Measurements from ENCODE around the gene RGPD4.

GRCh38 chr2:107931412-107931811, 104.7 kb downstream of the RGPD4 start:
- TF ChIP-seq CBX3 (IDR thresholded peaks at IDR 0.05; ENCODE audit: low read depth) (no peak), POLR2AphosphoS5 (IDR thresholded peaks at IDR 0.05; ENCODE audit: low read depth, low read length) (no peak), EZH2phosphoT487 (IDR thresholded peaks at IDR 0.05; ENCODE audit: borderline replicate concordance) (no peak)
- TF ChIP-seq, protein P1, sequence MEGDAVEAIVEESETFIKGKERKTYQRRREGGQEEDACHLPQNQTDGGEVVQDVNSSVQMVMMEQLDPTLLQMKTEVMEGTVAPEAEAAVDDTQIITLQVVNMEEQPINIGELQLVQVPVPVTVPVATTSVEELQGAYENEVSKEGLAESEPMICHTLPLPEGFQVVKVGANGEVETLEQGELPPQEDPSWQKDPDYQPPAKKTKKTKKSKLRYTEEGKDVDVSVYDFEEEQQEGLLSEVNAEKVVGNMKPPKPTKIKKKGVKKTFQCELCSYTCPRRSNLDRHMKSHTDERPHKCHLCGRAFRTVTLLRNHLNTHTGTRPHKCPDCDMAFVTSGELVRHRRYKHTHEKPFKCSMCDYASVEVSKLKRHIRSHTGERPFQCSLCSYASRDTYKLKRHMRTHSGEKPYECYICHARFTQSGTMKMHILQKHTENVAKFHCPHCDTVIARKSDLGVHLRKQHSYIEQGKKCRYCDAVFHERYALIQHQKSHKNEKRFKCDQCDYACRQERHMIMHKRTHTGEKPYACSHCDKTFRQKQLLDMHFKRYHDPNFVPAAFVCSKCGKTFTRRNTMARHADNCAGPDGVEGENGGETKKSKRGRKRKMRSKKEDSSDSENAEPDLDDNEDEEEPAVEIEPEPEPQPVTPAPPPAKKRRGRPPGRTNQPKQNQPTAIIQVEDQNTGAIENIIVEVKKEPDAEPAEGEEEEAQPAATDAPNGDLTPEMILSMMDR (IDR thresholded peaks at IDR 0.05 in 2 of 3, conservative IDR thresholded peaks at IDR 0.05 in 1 of 3; ENCODE audit: borderline replicate concordance in 1 of 3, insufficient read depth in 1 of 3, low read depth in 2 of 3, low read length in 2 of 3) = no peak
- TF ChIP-seq, protein P2, sequence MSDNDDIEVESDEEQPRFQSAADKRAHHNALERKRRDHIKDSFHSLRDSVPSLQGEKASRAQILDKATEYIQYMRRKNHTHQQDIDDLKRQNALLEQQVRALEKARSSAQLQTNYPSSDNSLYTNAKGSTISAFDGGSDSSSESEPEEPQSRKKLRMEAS (IDR thresholded peaks at IDR 0.05) = no peak

All from HCT116 (cell line).